ENCODE measurements around the gene RTN4. TPM values are rescaled to one million over a fixed set of nuclear protein-coding genes. Genes with fewer than 3 reads are reported as not detected.

The RTN4 gene
- total and polyA plus RNA-seq, 9 donors = 110 to 334 (median 200) TPM

- Histone ChIP-seq H3K4me3 (peak overlapping the region; percentile 84), H3K4me1 (ENCODE audit: insufficient read depth) (peaks cover 6% of the 10 kb centered on the region), H3K36me3 (no peaks in the 10 kb centered on the region), H3K27me3 (no peaks in the 10 kb centered on the region), H3K9me3 (no peaks in the 10 kb centered on the region), H3K27ac (peak overlapping the region; percentile 92 to 99)
- intact Hi-C loops (cut with DNase I) = loop anchor here in 3 of 4 donors (5.0 kb wide), 1 partner anchor 118 kb away; no protein-coding TSS in a partner anchor
- peak; percentile 91 to 93 (median 92) for DNase-seq
- WGBS, 3 donors = 0 to 1% (median 0%) methylated on average over 40 to 56 of the region's 56 CpGs
- TF ChIP-seq CTCF (IDR thresholded peaks at IDR 0.05) (peak; percentile 29 to 88 (median 83)), EP300 (IDR thresholded peaks at IDR 0.05) (no peak), POLR2A (IDR thresholded peaks at IDR 0.05) (peak; percentile 43)
Observed at GRCh38 chr2:55049043-55049820, 1.0 kb downstream of the RTN4 start.

- Histone ChIP-seq H3K9me3 (no peaks in the 10 kb centered on the region), H3K4me1 (ENCODE audit: insufficient read depth) (peaks cover 8% of the 10 kb centered on the region), H3K36me3 (no peaks in the 10 kb centered on the region), H3K27me3 (no peaks in the 10 kb centered on the region), H3K4me3 (peak overlapping the region; percentile 84), H3K27ac (peak overlapping the region; percentile 92 to 99)
- peak in 4 of 5 donors; percentile 23 to 35 (median 32) for DNase-seq
- no peak for TF ChIP-seq CTCF (IDR thresholded peaks at IDR 0.05)
- TF ChIP-seq POLR2A (IDR thresholded peaks at IDR 0.05) = no peak
- no peak for TF ChIP-seq EP300 (IDR thresholded peaks at IDR 0.05)
- 0 to 1% (median 1%) methylated on average over 16 of the region's 16 CpGs for WGBS, 3 donors
- intact Hi-C loops (cut with DNase I) = loop anchor here in 3 of 4 donors (5.0 kb wide), 1 partner anchor 119 kb away; no protein-coding TSS in a partner anchor
Observed at GRCh38 chr2:55048508-55049042, 1.7 kb downstream of the RTN4 start.

- intact Hi-C loops (cut with DNase I) = loop anchor here in 3 of 4 donors (5.0 kb wide), 1 partner anchor 120 kb away; no protein-coding TSS in a partner anchor
- H3K9me3 ChIP-seq = no peaks in the 10 kb centered on the region
- DNase-seq = no peak
- no peaks in the 10 kb centered on the region for H3K36me3 ChIP-seq
- H3K4me3 ChIP-seq = peak overlapping the region; percentile 84
- H3K27ac ChIP-seq = peak overlapping the region in 1 of 2 donors; percentile 92
- peaks cover 10% of the 10 kb centered on the region for H3K4me1 ChIP-seq (ENCODE audit: insufficient read depth)
- 5 to 6% (median 5%) methylated on average over 9 of the region's 9 CpGs for WGBS, 3 donors
- H3K27me3 ChIP-seq = no peaks in the 10 kb centered on the region
- TF ChIP-seq EP300 (IDR thresholded peaks at IDR 0.05) = no peak
- TF ChIP-seq CTCF (IDR thresholded peaks at IDR 0.05) = no peak
- TF ChIP-seq POLR2A (IDR thresholded peaks at IDR 0.05) = no peak
Observed at GRCh38 chr2:55047677-55048299, 2.5 kb downstream of the RTN4 start.

GRCh38 chr2:55045780-55046179, 4.5 kb downstream of the RTN4 start:
- Histone ChIP-seq H3K4me3 (no peak overlapping the region), H3K27me3 (no peaks in the 10 kb centered on the region), H3K27ac (no peak overlapping the region), H3K9me3 (no peaks in the 10 kb centered on the region), H3K4me1 (ENCODE audit: insufficient read depth) (peaks cover 10% of the 10 kb centered on the region), H3K36me3 (no peaks in the 10 kb centered on the region)
- no peak for DNase-seq
- intact Hi-C loops (cut with DNase I) = loop anchor here in 3 of 4 donors (5.0 kb wide), 1 partner anchor 122 kb away; no protein-coding TSS in a partner anchor
- 47 to 60% (median 49%) methylated on average over 6 of the region's 6 CpGs for WGBS, 3 donors
- TF ChIP-seq CTCF (IDR thresholded peaks at IDR 0.05) (no peak), POLR2A (IDR thresholded peaks at IDR 0.05) (no peak), EP300 (IDR thresholded peaks at IDR 0.05) (no peak)
